Hematopoietic multipotent progenitor cell (in vitro differentiated cells): ENCODE data around the gene ICE2. TPM values are rescaled to one million over a fixed set of nuclear protein-coding genes. Genes with fewer than 3 reads are reported as not detected.

Experiments used
- DNase-seq, 3 donors: peaks; one replicate each; pipeline ENCODE4 v3.0.0-alpha.2; 2011 to 2015; ENCODE audit warnings: low read depth in 2 of 3, low spot score in 2 of 3
- total RNA-seq: library from RNA; depleted of rRNA; stranded (reverse); fragments of >200 nt; gene quantifications from one replicate; pipeline ENCODE4 v1.2.3, GENCODE V29; 2012

The ICE2 gene
- total RNA-seq, 1 donor, result 28.0 TPM

DNA sequence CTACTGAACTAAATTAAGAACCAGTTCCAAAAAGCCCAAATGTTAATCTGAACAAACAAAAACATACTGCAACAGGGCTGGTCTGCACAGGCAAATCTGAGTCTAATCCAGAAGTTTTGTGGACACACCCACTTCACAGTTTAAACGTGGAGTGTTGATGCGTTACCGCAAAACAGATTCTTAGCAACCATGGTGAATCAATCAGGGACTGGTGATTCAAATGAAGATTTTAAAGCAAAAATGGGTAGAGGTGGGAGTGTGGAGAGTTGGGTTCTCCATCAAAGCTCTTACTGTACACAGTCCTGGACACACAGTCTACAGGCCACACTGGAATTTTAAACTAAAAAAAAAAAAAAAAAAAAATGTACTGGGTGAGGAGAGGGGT is 86.3 kb downstream of the ICE2 start:
- DNase-seq, result peak in 1 of 3 donors; percentile 46

DNA sequence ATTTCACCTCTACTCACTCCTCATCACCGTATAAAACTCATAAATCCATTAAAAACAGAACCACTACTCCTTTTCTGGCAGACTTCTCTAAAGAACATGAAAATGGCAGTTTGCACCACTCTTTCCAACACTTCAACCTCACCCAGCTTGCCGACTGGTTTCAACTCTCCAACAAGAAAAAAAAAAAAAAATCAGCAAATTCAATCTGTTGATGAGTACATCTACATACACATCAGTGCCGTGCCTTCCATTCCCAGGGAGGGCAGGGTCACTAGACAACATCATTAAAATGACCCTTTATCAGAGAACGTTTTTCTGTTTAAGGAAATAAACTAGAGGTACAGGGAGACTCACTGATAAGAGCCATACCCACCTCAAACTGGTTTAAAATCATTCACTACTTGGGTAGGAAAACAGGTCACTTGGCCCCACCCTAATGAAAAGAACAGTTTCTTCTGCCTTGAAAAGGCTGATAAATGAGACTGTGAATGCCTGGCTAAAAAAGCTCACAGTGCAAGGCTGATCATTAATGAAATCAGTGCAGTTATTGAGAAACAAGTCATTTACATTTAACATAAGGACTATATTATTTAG is 87.1 kb downstream of the ICE2 start:
- DNase-seq, result no peak

DNA sequence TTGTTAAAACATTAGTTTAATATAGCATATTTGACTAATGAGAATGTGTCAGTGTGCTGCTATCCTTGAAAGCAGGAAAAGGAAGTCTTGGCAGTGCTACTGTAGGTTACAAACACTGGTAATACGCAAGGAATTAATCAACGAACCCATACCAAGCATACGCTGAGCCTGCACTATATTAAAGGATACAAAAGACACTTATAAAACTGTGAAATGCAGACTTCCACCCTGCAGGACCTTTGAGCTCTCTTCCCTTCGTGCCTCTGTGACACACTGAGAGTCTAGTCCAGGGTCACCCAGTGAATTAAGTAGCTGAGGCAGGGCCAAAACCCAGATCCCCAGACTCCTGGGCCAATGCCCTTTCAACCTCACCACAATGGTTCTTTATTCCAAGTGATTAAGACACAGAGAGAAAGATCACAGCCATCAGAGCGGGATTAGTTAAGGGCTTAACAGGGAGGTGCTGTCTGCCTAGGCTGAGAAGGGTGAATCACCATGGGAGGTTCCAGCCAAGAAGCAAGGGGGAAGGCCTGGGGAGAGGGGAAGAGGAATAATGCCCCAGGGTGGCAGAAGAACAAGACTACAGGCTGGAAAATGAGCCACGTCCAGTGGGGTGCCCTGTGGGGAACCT is 88.0 kb downstream of the ICE2 start:
- no peak for DNase-seq

DNA sequence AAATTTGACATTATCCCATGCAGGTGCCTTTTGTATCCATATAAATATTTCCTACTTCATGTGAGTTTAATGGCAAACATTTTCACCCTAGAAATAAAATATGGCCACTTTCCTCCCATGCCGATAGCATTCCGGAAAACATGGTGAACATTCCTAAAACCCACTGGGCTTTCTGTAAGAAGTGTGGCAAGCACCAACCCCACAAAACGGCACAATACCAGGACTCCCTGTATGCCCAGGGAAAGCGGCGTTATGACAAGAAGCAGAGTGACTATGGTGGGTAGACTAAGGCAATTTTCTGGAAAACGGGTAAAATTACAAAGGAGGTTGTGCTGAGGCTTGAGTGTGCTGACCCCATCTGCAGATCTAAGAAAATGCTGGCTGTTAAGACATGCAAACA is 88.7 kb downstream of the ICE2 start:
- DNase-seq, result no peak

DNA sequence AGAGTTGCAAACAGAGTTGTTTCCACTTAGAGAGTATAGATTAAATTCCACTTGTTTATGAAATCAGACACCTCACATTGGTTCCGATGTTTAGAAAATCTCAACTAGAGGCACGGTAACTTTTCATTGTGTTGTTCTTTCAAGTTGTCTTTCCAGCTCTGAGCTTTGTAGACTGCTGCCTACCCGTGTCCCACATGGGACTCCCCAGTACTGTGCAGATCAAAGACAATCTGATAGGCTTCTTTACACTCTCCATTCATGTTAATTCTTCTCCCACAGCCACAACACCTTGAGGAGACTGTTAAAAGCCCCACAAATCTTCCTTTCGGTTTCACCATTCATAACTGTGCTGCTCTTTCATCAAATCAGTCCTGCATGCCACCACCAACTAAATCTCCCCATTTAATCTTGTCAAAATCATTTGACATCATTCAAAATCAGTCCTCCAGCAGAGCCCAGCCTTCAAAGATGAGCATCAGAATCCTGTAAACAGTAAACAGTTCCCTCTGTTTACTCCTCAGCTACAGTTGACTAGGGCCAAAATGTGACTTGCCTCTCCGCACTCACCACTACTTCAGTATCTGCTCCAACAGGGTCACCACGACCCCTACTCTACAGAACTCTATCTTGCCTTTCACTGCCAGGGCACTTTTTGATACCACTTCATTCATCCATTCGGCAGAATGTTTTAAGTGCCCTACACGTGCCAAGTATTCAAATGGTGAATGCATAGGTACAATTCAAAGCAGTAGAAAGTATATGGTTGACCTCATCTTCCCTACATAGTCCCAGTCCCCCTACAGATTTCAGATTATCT is 89.5 kb downstream of the ICE2 start:
- DNase-seq, result no peak

DNA sequence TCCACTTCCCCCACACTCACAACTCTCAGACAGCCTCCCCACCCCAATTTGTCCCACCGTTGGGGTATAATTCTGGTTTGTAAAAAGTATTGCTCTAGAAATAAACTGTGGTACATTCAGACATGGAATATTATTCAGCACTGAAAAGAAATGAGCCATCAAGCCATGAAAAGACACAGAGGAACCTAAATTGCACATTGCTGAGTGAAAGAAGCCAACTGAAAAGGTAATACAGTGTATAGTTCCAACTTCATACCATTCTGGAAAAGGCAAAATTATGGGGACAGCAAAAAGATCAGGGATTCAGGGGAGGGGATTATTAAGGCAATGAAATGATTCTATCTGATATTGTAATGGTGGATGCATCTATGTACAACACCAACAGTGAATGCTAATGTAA is 91.6 kb downstream of the ICE2 start:
- DNase-seq, result no peak

DNA sequence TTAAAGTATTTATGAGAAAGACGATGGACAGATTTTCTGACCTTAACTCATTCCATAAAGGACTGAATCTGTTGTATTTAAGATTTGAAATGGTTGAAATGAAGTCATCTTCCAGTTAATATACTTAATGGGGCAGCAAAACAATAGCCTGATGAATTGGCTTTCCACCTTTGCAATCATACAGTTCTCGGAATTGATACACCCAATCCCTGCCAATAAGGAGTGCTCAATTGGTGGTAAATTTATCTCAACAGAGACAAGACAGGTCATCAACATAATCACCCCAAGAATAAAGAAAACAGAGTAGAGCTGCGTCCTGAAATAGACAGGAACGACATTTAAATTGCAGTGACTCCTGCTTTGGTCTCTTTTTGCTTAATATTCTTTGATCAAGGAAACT is 92.3 kb downstream of the ICE2 start:
- no peak for DNase-seq

DNA sequence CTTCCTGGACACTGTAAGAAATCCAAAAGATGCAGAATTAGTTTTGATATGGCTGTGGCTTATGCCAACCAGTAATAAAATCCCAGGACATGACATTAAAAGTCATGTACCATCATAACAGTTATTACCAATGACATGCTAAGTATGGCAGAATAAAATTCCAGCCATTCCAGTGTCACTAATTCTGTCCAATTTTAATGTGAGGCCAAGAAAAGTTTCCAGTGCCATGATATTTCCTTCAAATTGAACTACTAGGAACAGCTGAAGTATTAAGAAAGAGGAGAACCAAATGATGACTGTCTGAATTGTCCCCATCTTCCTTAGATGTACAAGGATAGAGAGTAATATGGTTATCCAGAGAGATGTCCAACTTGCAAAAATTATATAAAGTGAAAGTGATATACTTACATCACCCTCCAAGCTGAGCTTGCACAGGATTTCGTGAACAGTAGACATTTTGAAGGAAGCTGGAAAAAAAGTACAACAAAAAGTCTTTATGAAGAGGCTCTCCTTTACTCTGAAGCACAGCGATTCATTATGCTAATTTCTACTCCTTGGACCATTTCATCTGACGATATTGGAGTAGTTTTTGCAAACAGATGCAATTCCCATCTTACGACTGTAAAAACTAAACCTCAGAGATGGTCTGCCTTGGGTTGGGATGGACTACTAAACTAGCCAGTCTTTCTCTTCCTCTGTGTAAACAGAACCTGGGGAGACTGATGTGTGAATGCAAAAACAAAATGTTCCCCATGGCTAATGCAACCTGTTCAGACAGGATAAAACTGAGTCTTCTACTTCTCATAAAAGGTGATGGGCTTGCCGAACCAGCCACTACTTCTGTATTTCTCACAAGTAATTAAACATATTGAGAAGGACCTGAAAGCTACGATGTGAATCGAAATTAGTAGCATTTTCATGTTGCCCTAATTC is 93.1 kb downstream of the ICE2 start:
- DNase-seq, result no peak

DNA sequence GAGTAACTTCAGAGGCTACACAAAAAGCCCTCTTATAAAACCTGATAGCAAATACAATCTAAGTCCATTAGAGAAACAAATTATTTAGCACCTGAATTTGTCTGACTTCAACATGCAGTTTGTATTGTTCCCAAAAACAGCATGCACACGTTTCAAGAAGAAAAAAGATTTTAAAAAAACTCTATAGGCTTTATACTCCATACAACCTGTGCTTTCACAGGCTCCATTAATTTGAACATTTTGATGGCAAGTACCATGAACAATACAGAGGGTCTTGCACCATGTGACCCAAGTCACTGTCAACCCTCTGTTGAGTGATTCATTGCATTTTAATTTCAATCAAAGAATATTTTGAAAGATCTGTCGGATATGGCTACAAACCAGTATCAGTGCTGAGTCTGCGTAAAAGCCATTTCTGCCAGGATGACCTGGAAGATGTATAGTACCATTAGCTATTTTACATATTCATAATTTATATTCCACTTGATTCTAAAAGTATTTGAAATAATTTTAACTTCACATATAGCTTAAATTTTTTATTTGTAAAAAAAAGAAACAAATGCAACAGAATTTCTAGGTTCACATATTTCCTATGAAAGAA is 94.3 kb downstream of the ICE2 start:
- no peak for DNase-seq

DNA sequence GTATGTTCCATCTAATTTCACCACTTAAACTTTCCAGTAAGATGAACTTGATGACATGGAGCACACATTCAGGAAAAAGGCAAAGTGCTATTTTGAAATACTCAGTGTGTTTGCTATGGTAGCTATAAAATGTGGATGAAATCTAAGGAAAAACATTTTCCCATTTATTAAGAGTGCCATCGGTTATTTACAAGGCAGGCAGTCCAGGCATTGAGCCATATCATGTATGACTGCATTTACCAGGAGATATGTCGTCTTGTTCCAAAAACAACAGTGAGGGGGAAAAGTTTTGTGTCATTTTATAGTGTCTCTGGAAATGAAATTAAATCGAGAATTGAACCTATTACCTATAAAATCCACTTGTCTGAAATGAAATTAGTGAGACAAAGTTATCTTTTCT is 94.9 kb downstream of the ICE2 start:
- DNase-seq, result no peak

DNA sequence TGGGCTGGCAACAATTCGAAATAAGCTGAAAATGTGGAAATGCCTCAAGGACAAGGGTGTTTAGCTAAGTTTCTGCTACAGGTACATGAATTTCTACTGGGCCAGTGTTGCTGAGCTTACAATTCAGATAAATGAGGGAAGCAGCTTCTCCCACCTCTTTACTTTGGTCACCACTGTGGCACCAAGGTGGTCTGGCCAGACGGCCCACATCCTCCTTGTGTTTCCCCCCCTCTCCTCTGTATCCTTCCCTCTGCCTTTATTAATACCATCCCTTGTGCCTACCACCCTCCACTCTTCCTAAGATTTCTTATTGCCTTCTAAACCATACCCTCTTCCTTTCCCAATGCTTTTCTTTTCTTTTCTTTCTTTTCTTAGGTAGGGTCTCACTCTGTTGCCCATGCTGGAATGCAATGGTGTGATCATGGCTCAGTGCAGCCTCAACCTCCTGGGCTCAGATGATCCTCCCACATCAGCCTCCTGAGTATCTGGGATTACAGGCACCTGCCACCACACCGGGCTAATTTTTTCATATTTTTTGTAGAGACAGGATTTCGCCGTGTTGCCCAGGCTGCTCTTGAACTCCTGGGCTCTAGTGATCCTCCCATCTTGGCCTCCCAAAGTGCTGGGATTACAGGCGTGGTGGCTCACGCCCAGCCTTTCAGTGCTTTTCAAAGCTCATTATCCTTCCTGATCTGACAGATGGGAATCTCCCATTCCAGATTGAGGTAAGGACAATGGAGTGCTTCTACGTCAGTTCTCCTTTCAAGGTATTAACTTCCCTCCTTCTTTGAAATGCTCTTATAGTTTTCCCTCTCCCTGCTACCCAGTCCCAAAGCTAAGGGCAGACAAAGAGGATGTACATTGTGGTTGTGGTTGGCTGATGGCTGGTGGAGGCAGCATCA is 95.9 kb downstream of the ICE2 start:
- no peak for DNase-seq

DNA sequence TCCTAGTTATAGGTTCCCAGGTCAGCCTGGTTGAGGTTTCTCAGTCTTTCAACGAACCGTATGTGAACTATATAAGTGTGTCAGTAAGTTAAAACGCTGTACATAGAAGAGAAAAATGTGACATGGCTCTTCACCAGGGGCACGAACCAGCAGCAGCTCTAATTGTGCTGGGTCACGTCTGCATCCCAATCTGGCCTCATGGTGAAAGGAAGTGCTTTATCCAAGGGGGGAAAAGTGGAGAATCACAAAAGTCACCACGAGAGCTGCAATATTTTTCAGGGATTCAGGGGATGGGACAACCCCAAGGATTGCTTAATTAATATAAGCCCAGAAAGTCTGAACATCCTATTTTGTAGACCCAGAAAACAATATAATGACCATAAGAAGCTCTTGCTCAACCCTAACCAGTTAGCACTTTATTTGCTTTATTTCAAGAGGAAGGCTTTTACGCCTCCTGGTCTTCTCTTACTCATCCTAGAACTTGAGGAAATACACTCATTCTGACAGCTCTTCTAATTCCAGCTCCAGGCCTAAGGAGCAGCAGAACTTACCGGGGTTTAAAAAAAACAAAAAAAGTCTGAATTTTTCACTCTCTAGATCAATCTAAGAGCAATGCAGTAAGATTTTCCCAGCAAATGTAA is 97.7 kb downstream of the ICE2 start:
- no peak for DNase-seq

DNA sequence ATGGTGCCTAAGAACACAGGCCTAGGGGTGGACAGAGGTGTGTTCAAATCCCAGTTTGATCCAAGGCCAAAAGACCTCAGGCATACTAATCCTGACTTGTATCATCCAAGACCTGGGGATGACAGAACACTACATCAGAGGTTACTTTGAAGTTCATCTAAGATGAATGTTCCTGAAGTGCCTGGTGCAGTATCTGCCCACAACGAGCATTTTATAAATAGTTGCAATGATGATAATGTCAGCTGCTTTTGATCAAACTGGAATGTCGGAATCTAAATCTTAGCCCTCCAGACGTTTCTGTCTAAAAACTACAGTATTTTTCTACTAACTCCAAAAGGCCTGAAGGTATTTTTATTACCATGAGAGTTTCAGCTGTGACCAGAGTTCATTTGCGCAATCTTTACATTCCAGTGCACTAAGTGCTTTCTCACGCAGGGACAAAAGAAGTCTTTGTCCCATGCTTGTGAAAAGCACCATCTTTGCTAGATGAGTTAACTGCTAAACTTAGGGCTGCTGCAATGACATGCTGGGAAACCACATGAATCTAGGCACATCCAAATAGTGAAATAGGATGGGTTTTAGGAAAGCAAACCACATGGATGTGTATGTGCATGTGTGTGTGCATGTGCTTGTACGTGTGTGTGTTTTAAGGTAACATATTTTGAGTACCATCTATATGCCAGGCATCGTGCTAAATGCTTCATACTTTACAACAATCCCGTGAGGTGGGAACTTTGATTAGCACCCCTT is 99.2 kb downstream of the ICE2 start:
- DNase-seq, result no peak

DNA sequence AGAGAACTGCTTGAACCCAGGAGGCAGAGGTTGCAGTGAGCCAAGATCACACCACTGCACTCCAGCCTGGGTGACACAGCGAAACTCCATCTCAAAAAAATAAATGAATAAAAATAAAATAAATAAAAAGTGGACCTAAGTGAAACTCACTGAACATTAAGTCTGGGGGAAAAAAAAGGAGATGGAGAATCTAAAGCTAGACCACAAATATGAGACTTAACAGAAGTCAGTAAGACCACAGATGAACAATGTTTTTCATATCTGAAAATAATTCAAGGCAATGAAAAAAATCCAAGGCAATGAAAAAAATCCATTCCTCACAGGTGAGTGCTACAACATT is 99.8 kb downstream of the ICE2 start:
- no peak for DNase-seq

DNA sequence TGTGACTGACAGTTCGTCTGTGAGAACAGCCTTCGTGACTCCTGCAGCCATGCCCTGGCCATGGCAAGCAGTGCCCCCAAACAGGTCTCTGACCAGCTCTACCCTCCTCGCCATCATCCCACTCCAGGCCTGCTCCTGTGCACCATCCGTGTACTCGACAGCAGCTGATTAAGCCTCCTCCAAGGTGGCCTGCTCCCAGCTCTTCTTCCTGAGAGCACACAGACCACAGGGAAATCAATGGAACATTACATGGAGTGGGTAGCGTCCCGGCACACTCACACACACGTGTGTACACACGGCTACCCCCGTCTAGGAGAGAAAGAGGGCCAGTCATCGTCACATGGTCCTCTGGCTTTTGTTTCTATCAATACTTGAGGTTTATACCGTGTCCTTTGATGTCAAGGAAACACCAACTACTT is 102.3 kb downstream of the ICE2 start:
- DNase-seq, result no peak

DNA sequence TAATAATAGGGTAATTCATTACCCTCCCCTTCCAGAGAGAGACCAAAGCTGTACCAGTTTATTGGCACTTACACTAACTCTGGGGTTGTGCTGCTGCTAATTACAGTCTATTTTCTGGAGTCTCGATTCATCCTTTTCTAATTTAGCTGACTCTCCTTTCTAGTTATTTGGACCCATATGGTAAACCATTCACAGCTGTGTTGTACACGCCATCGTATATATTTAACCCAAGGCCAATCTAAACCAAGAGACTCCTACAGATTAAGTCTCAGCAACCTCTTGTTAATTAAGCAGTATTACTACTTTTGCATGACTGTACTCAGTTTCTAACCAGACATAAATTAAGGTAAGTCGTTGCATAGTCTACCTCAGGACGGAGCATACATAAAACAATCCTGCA is 103.6 kb downstream of the ICE2 start:
- DNase-seq, result no peak

DNA sequence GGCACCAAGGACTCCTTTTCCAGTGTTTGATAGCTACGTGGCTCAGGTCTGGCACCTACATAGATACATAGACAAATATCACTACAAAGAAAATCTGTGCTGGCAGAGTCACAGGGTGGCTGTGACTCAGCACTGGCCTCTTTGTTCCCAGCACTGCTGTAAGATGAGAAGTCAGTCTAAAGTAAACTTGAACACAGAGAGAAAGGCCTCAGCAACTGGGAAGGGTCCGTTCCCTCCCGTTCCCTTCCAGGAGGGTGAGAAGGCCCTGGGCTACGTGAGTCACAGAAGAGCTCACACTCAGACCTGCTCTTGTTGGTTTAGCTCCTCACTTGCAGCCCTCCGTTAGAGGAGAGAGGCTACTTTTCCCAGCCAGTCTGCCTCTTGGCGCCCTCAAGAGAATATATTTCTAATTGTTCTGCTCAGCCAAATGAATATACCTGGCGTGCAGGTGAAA is 104.3 kb downstream of the ICE2 start:
- no peak for DNase-seq

DNA sequence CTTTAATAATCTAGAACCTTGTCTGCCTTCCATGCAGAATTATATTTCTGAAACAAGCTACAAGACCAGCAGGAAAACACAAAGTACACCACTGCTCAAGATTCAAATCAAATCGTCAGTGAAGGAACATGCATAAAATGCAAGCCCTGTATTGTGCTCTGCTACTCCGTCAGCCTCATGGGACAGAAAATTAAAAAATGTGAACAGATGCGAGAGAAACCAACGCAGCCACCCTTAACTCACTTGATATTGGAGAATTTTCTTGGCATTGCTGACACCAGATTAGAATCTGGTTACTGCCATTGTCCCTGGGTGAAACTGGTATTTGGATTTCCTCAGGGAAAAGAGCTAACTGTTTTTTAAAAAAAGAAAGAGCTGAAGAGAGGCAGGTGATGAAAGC is 104.7 kb downstream of the ICE2 start:
- DNase-seq, result no peak
